GM19043 (cell line): ENCODE data around the gene SLAIN2.

Experiments
- ATAC-seq: cut with Tn5 transposase; IDR thresholded peaks from one replicate; pipeline ENCODE4 v1.9.1; 2021; ENCODE audit warnings: low read depth; ENCODE audit not compliant: unreplicated experiment

SLAIN2 gene

DNA sequence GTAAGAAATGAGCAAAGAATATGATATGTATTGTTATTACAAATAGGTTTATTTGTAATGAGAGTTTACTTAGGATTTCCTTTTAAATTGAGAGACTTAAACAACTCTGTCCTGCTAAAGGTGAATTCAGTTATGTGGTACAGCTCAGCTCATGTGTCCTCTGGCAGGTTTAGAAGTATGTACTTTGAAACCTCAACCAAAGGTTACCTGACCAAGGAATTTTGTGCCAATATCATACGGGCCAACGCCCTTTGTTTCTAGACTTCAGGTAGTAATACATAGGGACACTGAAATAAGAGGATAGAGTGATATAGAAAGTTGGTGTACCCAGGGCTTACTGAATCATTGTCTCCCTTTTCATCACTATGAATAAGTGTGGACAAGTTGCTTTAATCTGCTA lies 25.7 kb downstream of the SLAIN2 start:
- no peak for ATAC-seq

DNA sequence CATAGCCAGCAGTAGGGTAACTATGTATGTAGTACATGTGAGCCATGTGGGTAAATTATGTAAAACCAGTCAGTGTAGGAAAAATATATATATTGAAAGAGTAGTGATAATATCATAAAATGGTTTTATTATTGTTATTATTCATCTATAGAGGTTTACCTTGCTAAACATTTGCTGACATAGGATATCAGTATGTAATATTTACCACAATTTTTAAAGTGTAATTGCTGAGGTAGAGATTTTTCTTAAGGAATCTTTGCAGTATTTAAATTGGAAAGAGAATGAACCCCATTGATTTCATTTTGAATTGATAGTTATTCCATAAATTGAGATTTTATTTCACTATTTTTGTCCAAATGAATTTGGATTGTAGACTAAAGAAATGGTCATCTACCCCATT lies 27.1 kb downstream of the SLAIN2 start:
- ATAC-seq = no peak

DNA sequence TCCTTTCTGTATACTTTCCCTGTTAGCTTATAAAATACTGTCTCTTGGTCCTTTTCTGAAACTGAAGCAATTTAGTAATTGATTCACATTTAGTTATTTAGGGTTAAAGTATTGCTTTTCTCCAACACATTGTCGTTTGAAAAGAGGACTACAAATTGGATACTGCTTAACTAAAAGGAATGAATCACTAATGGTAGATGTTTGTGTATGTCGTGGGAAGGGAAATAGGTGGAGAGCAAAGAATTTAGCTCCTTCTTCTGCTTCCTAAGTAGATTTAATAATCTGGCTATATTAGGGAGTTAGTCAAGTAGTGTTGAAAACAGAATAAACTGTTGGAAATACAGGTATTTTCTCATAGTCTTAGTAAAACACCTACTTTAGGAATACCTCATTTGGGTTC lies 27.9 kb downstream of the SLAIN2 start:
- no peak for ATAC-seq

DNA sequence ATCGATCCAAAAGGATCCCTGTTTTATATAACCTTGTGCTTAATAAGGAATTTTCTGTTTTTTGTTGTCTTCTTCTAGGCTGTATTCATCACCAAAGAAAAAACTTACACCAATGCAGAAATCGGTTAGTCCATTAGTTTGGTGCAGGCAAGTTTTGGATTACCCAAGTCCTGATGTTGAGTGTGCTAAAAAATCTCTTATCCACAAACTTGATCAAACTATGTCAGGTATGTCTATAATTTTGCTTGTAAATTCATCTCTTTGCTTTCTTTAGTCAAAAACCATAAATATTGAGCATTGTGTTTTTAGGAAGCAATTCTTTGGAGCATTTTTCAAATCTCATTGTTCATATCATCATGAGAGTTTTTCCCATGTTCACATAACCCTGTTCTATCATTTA lies 28.4 kb downstream of the SLAIN2 start:
- ATAC-seq = no peak

DNA sequence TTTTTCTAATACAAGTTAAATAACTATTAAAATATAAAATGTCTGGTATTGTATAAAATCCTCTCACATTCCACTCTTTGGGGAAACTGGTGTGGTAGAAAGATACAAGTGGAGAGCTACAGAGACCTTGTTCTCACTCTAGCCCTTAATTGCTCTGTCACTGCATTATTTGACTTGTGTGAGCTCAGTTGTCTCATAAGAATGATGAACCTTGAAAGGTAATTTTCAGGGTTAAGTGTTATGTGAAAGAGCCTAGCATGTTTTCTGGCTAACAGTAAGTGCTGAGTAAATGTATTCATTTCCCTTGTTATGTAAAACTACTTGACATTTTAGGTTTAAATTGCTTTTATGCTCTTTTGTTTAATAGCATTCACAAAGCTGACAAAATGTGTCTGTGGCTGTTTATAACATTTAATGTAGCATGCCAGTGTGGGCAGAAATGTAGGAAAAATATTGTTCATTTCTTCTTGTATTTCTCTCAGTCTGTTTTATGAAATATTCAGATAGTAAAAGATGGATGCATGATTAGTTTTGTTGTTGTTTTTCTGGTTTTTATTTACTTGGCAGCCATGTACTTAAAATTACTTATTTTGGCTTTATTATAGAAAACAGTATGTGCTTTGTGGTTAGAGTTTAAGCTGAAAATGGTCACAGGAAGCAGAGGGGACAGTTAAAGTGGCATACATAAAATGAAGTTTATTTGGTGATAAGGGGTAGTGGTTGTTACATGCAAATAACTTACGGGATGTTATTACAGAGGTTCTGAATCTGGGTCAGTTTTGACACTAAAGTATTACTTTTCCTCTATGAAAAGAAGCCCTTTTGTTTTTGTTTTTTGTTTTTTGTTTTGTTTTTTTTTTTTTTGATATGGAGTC lies 29.2 kb downstream of the SLAIN2 start:
- no peak for ATAC-seq

DNA sequence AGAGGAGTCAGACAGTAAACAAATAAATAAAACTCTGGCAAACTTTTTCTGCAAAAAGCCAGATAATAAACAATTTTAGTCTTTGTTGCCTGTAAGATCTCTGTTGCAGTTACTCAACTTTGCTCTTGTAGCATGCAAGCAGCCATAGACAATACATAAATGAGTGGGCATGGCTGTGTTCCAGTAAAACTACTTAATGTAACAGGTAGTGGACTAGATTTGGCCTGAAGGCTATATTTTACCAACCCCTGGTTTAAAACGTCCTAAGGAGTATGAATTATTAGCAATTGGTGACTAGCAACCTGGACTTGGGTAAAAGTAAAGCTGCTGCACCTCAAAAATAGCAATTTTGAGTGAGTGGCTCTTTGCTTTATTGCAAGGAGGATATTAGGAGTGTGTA lies 30.9 kb downstream of the SLAIN2 start:
- no peak for ATAC-seq

DNA sequence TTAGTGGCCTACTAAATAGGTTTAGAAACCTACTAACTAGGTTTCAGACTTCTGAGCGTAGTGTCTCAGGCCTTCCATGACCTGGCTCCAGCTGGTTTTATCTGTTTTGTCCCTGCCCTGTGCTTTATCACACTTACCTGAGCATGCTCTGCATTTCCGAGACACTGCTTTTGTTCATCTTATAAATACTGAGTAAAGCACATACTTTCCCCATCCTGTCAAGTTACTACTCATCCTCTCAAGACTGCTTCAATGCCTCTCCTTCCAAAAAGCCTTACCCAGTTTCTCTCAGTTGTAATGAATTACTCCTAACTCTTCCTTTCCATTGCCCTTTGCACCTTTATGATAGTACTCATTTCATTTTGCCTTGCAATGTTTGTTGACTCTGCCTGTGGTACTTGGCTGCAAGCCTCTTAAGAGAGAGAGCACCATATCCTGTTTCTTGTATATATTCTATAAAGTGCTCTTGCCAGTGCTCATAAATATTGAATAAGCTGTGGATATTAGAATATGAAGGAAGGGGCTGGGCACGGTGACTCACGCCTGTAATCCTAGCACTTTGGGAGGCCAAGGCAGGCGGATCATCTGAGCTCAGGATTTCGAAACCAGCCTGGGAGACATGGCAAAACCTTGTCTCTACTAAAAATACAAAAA lies 34.4 kb downstream of the SLAIN2 start:
- ATAC-seq = no peak

DNA sequence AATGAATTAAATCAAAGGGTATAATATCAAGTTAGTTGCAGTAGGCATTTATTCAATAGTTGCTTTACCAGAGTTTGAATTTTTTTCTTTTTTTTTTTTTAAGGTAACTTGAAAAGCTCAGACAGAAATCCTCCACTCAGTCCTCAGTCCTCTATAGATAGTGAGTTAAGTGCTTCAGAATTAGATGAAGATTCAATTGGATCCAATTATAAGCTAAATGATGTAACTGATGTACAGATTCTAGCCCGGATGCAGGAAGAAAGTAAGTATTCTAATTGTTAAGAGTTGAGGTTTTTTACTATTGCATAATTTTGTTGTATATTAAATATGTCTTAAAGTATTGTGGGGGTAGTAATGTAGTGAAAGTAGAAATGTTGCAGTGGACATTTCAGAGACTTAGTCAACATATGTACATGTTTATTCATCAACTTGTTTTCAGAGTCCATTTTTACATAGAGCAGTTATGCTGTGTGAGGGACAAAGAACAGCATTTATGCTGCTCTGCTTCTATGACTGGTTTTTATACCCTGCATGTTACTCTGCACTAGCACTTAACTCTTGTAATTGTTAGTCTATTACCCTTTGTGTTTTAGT lies 38.4 kb downstream of the SLAIN2 start:
- no peak for ATAC-seq

DNA sequence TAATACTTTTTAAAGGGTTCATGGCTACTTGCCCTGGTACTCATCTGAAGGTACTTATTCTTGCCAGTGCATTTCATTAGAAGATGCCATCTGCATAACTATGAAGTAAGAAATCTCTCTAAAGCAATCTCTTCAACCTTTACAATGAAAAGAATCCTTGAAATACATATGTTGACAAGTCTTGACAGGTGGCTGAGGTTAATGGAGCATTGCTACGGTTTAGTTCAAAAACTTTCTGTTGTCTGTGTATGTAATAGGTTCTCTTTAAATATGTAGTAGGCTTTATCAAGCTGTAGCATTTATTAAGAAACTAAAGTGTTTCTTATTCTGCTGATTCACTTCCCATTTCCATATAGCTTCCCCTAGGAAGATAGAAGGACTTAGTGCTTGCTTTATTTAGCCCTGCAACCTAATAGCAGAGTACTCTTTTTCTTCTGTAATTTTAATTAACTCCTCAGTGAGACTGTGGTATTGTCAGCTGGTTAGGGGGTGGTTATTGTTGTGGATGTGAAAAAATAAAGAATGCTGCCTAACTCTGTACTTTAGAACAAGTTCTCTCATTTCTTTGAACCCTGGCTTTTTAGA lies 39.3 kb downstream of the SLAIN2 start:
- ATAC-seq = no peak

DNA sequence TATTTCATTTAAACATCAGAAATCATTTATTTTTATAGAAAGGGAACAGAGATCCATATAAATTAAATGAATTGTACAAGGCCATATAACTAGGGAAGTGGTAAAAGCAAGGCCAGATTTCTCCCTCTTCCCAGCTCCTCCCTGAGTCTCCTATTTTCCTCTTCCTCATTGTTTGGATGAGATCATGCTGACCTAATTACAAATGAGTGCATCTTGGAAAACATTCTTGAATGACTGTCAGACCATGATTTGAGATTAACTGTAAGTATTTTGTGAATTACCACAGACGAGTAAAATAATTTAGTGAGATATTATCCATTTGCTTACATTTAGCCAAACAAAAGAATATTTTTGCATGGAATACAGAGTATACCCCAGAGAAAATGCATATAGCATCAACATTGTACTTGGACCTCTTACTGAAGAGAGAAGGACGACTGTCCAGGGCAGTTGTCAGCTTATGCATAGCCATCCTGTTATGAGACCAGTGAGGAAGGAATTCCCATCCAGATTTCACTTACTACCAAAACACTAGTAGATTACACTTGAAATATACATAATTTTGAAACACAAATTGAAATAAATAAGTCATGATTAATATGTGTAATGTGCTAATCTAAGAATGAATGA lies 47.3 kb downstream of the SLAIN2 start:
- ATAC-seq = no peak

DNA sequence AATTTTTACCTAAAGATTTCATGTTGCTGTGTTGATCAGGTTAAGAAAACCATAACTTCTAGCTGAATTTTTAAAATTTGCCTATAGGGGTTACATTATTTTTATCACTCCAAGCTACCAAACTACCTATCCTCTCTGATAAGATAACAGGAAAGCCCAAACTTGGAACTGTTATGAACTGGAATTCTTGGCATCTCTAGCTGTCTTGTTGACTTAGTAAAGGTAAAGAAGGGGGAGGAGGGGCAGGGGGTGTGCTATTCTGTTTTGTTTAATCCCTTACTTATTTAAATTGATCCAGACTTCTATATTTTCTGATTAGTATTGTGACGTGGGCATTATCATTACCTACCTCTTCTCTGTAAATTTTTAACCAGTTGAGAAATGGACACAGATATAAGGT lies 54.7 kb downstream of the SLAIN2 start:
- ATAC-seq = no peak

DNA sequence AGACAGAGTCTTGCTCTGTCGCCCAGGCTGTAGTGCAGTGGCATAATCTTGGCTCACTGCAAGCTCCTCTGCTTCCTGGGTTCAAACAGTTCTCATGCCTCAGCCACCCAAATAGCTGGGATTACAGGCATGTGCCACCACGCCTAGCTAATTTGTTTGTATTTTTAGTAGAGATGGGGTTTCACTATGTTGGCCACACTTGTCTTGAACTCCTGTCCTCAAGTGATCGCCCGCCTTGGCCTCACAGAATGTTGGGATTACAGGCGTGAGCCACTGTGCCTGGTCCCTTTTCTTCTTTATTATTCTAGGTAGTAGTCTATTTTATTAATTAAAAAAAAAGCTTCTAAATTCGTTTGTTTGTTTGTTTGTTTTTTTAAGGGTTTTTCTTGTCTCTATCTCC lies 59.1 kb downstream of the SLAIN2 start:
- ATAC-seq = no peak

DNA sequence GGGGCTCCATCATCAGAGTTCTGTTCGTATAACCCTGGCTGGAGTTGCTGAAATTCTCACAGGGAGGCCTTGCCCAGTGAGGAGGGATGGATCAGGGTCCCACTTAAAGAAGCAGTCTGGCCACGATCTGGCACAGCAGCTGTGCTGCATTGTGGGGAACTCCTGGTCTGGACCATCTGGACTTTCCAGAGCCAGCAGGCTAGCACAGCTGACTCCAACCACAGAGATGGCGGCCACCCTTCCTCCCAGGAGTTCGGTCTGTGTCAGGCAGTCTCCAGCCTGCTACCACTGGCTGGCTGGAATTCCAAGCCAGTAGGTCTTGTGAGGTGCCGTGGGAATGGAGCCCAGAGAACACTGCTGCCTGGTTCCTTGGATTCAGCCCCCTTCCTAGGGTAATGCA lies 62.0 kb downstream of the SLAIN2 start:
- ATAC-seq = no peak

DNA sequence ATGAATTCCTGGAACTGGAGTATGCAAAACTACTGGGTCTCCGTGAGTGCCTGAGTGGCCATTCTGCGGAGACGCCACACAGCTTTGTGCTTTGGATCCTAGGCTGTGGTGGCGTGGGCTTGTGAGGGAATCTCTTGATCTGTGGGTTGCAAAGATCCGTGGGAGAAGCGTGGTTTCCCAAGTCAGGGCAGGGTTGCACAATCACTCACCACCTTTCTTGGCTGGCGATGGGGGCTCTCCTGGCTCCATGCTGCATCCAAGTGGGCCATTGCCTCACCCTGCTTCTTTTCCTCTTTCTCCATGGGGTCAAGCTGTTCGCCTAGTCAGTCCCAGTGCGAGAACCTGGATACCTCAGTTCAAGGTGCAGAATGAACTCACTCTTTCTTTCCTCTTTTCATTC lies 62.5 kb downstream of the SLAIN2 start:
- no peak for ATAC-seq

DNA sequence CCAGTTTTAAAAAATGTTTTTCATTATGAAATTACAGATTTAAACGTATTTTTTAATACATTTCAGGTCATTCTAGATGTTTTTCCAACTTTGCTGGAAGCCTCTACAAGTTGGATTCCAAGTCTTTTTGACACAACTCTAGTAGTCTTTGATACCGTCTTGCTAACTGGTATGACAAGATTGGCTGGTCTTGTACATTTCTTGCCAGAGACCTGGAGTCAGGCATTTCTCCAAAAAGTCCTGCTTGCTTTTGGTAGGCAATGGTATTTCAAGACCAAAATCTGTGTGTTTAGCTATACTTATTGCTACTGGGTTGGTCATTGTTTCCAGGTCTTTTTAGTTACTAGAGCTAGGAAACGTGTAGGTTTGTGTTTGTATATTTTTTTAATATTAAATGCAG lies 64.6 kb downstream of the SLAIN2 start:
- no peak for ATAC-seq

DNA sequence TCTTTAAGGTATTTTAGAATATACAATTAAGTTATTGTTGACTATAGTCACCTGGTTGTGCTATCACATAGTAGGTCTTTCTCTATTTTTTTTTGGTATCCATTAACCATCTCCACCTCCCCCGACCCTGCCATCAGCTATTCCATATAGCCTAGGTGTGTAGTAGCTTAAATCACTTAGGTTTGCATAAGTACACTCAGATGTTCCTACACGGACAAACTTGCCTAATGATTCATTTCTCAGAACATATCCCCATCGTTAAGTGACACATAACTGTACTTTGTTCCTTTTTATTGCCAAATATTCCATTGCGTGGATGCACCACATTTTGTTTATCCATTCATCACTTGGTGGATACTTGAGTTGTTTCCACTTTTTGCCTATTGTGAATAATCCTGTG lies 67.9 kb downstream of the SLAIN2 start:
- no peak for ATAC-seq

DNA sequence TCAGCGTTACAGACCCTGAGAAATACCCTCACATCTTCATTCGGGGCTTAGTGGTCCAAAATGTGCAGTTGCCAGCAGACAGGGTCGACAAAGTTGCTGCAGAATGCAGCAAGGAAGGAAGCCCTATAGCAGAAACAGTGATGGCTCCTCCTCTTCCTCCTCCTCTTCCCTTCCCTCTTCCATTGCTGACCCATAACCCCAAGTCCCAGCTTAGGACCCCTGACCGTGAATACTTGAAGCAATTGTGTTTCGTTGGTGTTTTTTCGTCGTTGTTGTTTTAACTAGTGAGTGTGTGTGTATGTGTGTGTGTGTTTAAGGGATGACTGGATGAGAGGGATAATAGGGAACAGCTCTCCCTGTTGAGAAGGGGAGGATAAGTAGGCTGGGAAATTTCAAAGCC lies 69.5 kb downstream of the SLAIN2 start:
- ATAC-seq = no peak

DNA sequence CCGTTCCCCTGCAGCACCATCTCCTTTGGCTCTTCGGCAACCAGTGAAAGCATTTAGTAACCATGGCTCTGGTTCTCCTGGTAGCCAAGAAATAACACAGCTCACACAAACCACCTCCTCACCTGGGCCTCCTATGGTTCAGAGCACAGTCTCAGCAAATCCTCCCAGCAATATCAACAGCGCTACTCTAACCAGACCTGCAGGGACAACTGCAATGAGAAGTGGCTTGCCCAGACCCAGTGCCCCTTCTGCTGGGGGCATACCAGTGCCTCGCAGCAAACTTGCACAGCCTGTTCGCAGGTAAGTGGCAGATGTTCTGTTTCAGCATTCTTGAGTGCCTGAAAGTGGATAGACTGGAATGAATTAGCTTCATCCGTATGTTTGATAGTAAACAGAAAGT lies 78.8 kb downstream of the SLAIN2 start:
- ATAC-seq = no peak

DNA sequence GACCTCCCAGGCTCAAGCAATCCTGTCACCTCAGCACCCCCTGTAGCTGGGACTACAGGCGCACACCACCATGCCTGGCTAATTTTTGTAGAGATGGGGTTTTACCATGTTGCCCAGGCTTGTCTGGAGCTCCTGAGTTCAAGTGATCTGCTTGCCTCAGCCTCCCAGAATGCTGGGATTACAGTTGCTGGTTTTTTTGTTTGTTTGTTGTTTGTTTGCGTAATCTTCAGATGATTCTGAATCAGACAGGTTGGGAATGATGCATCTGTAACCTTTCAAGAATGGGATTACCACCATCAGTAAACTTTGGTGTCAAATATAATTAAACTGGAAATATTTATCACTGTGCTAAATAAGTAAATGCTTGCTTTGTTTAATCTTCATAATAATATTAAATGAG lies 79.8 kb downstream of the SLAIN2 start:
- no peak for ATAC-seq

DNA sequence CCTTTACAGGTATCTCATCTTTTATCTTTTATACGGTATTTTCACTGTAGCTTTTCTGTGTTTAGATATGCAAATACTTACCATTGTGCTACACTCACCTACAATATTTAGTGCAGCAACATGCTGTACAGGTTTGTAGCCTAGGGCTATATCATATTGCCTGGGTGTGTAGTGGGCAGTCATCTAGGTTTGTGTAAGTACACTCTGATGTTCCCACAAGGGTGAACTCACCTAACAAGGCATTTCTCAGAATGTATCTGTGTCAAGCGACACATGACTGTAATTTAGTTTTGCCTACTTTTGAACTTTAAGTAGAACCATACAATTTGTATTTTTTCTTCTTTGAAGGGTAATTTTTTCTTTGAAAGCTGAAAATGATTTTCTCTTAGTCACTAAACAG lies 87.6 kb downstream of the SLAIN2 start:
- no peak for ATAC-seq
